Stimulated activated CD4-positive, alpha-beta T cell treated with anti-CD3 and anti-CD28 coated beads, Interleukin-2, amount 100 ng/mL, for 24 hours (primary cell): Measurements from ENCODE around the gene DTNB.
"Not testable (repeated sequence)": the region's sequence is repeated elsewhere in the genome, so short reads cannot be mapped to it uniquely, and the experiment has no call there.

Experiments
- DNase-seq, 2 donors: peaks; one replicate each; pipeline ENCODE4 v3.0.0-alpha.2; 2020

Gene DTNB

GRCh38 chr2:25586726-25587144 is 86.6 kb downstream of the DTNB start:
- peak in 1 of 2 donors; percentile 22 for DNase-seq

- no peak for DNase-seq
Observed at GRCh38 chr2:25585189-25585588, 88.2 kb downstream of the DTNB start.

GRCh38 chr2:25582077-25582830 is 91.1 kb downstream of the DTNB start:
- no peak for DNase-seq

GRCh38 chr2:25576596-25576995 is 96.8 kb downstream of the DTNB start:
- DNase-seq: no peak

- no peak for DNase-seq
Observed at GRCh38 chr2:25572638-25573037, 100.7 kb downstream of the DTNB start.

GRCh38 chr2:25570161-25570845 is 103.1 kb downstream of the DTNB start:
- DNase-seq: no peak

- no peak for DNase-seq
Observed at GRCh38 chr2:25567406-25567805, 106.0 kb downstream of the DTNB start.

- DNase-seq: no peak
Observed at GRCh38 chr2:25566694-25567093, 106.7 kb downstream of the DTNB start.

GRCh38 chr2:25566094-25566493 is 107.3 kb downstream of the DTNB start:
- DNase-seq: no peak

- DNase-seq: peak in 1 of 2 donors; percentile 33
Observed at GRCh38 chr2:25561136-25561850, 112.1 kb downstream of the DTNB start.

- no peak for DNase-seq
Observed at GRCh38 chr2:25559148-25559547, 114.2 kb downstream of the DTNB start.

- peak; percentile 27 to 53 for DNase-seq
Observed at GRCh38 chr2:25558262-25558661, 115.1 kb downstream of the DTNB start.

GRCh38 chr2:25557179-25558036 is 116.0 kb downstream of the DTNB start:
- DNase-seq: no peak

GRCh38 chr2:25552318-25552717 is 121.1 kb downstream of the DTNB start:
- DNase-seq: no peak

- no peak for DNase-seq
Observed at GRCh38 chr2:25551316-25551715, 122.1 kb downstream of the DTNB start.

GRCh38 chr2:25549571-25549970 is 123.8 kb downstream of the DTNB start:
- not testable (repeated sequence) for DNase-seq

GRCh38 chr2:25548601-25549000 is 124.8 kb downstream of the DTNB start:
- no peak for DNase-seq

GRCh38 chr2:25546852-25547251 is 126.5 kb downstream of the DTNB start:
- DNase-seq: no peak

GRCh38 chr2:25545899-25546298 is 127.5 kb downstream of the DTNB start:
- DNase-seq: no peak

GRCh38 chr2:25544445-25544844 is 128.9 kb downstream of the DTNB start:
- no peak for DNase-seq

GRCh38 chr2:25543939-25544338 is 129.4 kb downstream of the DTNB start:
- no peak for DNase-seq

GRCh38 chr2:25541378-25541777 is 132.0 kb downstream of the DTNB start:
- no peak for DNase-seq

GRCh38 chr2:25539136-25539535 is 134.2 kb downstream of the DTNB start:
- no peak for DNase-seq
